AG09319 (cell line): ENCODE data around the gene NOC3L.

Experiments
- DNase-seq: peaks from one replicate; pipeline ENCODE4 v3.0.0-alpha.2; 2010; ENCODE audit warnings: low read depth; ENCODE audit errors: extremely low read depth
- TF ChIP-seq, protein P1 (sequence below): IDR thresholded peaks from 2 replicates; pipeline ENCODE4 v1.5.1; 2011; ENCODE audit warnings: low read depth, mild to moderate bottlenecking, inconsistent platforms, low read length, moderate library complexity

NOC3L gene

DNA sequence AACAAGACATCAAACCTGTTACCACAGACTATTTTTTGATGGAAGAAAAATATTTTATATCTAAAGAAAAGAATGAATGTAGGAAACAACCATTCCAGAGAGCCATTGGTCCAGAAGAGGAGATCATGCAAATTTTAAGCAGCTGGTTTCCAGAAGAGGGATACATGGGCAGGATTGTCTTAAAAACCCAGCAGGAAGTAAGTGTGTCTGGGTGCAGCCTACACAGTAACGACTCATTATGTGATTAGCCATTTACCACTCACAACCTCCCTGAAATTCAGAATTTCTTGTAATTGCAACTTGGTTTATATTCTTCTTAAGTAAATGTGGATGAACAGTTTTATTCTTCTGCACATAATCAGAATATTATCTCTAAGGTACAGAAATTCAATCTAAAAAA lies 46.2 kb downstream of the NOC3L start:
- no peak for DNase-seq

DNA sequence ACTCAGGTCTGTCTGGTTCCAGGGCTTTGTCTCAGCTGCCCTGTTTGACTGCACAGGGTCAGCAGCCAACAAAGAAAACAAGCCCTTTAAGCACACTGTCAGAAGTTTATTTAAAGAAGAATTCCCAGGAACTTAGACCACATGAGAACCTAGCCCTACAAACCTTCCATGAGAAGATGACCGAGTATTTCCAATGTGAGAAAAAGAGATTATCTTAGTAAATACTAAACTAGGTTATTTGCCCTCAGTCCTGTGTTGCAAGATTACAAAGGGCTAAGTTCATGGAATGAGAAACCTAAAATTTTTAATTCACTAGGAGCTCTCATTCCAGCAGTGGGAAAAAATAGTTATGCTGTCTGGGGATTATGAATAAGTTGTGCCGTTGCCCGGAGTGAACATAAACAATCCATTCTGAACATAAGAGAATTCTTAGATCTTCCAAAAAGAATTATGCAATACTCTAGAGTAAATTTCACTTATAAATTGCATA lies 46.7 kb downstream of the NOC3L start:
- TF ChIP-seq, protein P1, sequence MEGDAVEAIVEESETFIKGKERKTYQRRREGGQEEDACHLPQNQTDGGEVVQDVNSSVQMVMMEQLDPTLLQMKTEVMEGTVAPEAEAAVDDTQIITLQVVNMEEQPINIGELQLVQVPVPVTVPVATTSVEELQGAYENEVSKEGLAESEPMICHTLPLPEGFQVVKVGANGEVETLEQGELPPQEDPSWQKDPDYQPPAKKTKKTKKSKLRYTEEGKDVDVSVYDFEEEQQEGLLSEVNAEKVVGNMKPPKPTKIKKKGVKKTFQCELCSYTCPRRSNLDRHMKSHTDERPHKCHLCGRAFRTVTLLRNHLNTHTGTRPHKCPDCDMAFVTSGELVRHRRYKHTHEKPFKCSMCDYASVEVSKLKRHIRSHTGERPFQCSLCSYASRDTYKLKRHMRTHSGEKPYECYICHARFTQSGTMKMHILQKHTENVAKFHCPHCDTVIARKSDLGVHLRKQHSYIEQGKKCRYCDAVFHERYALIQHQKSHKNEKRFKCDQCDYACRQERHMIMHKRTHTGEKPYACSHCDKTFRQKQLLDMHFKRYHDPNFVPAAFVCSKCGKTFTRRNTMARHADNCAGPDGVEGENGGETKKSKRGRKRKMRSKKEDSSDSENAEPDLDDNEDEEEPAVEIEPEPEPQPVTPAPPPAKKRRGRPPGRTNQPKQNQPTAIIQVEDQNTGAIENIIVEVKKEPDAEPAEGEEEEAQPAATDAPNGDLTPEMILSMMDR: no peak
- DNase-seq: peak; percentile 78

More for the DNA sequence above, 46.2 kb downstream of the NOC3L start:
- TF ChIP-seq, protein P1: no peak

DNA sequence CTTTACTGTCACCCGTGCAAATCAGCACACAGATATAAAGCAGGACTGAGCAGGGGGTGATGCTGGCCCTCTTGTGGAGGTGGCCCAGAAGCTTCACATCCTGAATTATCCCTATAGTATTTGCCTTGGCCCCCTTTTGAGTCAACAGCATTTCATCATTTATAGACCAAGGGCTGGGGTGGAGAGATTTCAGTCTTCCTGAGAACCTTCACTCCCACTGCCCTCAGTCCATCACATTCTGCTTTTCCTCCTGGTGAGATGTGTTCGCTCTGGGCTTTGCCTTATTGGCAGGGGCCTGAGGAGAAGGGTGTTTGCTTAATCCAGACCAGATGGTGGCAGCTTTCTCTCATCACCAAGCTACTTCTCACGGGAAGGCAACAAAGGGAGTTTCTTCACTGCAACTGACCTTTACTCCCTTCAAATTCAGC lies 47.7 kb downstream of the NOC3L start:
- DNase-seq: peak; percentile 45

DNA sequence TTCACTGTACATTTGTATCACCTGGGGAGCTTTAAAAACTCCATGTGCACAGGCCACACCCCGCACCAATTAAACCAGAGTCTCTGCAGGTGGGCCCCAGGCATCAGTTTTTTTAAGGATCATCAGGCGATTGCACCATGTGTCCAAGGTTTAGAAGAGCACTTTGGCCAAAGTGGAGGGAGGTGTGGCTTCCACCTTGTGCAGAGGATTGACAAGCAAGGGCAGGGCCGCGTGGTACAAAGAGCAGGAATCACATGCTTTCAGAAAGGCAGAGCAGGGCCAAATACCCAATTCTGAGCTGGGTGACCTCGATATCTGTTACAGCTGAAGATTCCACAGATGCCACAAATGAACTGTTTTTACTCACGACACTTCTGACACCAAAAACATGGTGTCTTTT lies 52.4 kb downstream of the NOC3L start:
- TF ChIP-seq, protein P1: no peak
- no peak for DNase-seq

More for the DNA sequence above, 47.7 kb downstream of the NOC3L start:
- TF ChIP-seq, protein P1: no peak; the same call in none of the 2 replicates

DNA sequence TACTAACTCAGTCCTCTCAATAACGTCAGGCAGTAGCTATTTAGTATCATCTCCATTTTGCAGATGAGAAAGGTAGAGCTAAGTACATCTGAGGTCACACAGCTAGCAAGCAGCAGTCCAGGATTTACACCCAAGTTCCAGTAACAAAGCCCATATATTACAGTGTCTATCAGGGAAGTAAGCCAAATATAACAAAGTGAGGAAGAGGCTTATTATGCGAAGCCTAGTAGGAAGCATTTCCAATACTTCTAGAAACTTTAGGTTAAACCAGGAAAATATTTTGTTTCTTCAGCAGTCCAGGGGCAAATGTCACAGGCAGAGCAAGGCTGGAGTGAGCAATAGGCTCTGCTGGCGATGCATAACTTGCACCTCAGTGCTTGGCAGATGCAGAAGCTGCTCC lies 53.9 kb downstream of the NOC3L start:
- DNase-seq: no peak
- TF ChIP-seq, protein P1: no peak

DNA sequence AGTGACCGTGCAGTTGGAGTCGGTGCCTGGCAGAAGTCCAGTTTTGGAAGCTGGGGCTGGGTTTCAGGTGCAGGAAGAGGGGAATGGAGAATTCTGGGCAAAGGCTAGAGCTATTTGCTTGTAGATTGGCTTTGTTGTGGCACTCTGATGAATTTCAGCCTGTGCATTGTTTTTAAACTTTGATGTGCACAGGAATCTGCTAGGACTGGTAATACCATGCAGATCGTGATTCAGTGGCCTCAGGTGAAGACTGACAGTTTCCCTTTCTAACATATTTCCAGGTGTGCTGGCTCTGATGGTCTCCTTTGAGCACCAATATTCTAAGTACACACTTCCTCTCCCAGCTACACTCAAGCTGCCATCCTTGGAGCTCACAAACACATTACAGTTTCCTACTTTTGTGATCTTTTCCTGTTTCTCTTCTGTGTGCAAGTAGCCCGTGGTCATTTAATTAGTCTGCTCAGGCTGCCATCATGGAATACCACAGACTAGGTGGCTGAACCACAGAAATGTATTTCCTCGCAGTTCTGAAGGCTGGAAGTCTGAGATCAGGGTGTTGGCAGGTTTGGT lies 55.6 kb downstream of the NOC3L start:
- TF ChIP-seq, protein P1: no peak

DNA sequence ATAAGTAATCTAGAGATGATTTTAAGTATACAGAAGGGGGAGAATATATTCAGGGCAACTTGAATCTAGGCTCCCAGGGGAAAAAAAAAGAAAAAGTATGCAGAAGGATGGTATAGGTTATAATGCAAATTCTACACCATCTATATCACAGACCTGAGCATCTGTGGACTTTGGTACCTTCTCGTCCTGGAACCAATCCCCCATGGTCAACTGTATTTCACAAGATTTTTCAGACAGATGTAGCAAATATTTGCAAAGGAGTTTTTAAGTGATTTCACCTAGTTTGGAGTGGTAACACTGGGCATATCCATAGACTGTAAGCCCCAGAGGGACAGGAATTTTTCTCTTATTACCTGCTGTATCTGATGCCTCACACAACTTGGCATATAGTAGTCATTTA lies 58.8 kb downstream of the NOC3L start:
- TF ChIP-seq, protein P1: no peak

More for the DNA sequence above, 55.6 kb downstream of the NOC3L start:
- DNase-seq: no peak

More for the DNA sequence above, 58.8 kb downstream of the NOC3L start:
- DNase-seq: no peak
